Stimulated activated naive B cell treated with anti-CD40 and anti-IgM and Interleukin-4, amounts not matched to agents 10 μg/mL and 1 μg/mL and 100 μg/mL, for 72 hours (primary cell): Measurements from ENCODE around the gene ZNF142.

ENCODE experiments used
- ATAC-seq, 2 donors: fragments of 150-1000 bp; cut with Tn5 transposase; replicated peaks; 2 replicates each; pipeline ENCODE4 v1.10.0; 2021; ENCODE audit warnings: moderate library complexity in 1 of 2
- DNase-seq: peaks from one replicate; pipeline ENCODE4 v3.0.0; 2021
- H3K27ac Mint-ChIP-seq: one replicate; pipeline ENCODE4 v1.8.0; 2022; ENCODE audit warnings: mild to moderate bottlenecking, mixed read lengths
- H3K27me3 Mint-ChIP-seq, 2 donors: one replicate each; pipeline ENCODE4 v1.8.0; 2022; ENCODE audit warnings: mixed read lengths in 2 of 2
- H3K36me3 Mint-ChIP-seq, 2 donors: one replicate each; pipeline ENCODE4 v1.8.0; 2022; ENCODE audit warnings: mixed read lengths in 2 of 2, mild to moderate bottlenecking in 1 of 2
- H3K4me1 Mint-ChIP-seq, 2 donors: one replicate each; pipeline ENCODE4 v1.8.0; 2022; ENCODE audit warnings: mixed read lengths in 2 of 2, mild to moderate bottlenecking in 1 of 2
- H3K4me3 Mint-ChIP-seq, 2 donors: one replicate each; pipeline ENCODE4 v1.8.0; 2022; ENCODE audit warnings: mild to moderate bottlenecking in 2 of 2, mixed read lengths in 2 of 2, moderate library complexity in 1 of 2
- H3K9me3 Mint-ChIP-seq, 2 donors: one replicate each; pipeline ENCODE4 v1.8.0; 2022; ENCODE audit warnings: mixed read lengths in 2 of 2, mild to moderate bottlenecking in 1 of 2

The ZNF142 gene

DNA sequence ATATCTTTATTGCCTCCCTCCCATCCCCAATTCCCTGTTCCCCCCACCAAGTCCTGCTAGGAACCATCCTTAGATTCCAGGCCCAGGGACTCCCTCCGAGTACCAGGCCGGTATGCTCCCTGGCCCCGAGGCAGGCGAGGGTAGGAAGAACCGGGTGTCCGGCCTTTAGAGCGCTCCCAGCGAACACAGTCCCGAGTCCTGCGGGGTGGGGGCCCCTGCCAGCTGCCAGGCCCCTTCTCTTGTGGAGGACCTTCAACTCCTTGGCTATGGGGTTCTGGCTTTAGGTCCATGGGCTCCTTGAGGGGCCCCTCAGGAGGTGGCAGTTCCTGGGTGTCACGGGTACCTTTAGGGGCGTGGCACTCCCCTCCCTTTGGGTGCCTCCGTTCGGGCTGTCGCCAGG lies 4.5 kb upstream of the ZNF142 start:
- DNase-seq (no peak), ATAC-seq (no peak)
- Mint-ChIP-seq H3K4me1 (peaks cover 17 to 34% of the 10 kb centered on the region in 2 donors), H3K27me3 (no peaks in the 10 kb centered on the region), H3K4me3 (no peak overlapping the region), H3K9me3 (no peaks in the 10 kb centered on the region), H3K36me3 (peaks cover 40 to 62% of the 10 kb centered on the region in 2 donors), H3K27ac (no peak overlapping the region)

DNA sequence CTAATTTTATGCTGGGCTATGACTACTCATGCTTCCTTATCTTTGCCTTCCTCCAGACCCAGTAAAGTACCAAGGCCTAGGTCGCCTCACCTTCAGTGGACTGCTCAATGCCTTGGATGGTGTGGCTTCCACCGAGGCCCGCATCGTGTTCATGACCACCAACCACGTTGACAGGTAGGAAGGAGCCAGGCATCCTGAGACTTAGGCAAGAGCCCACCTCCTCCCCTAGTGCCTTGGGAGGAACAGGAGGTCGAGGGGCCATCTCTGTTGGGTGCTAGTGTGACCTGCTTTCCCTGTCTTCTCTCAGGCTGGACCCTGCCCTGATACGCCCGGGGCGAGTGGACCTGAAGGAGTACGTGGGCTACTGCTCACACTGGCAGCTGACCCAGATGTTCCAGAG lies 3.4 kb upstream of the ZNF142 start:
- Mint-ChIP-seq H3K4me1 (peaks cover 18 to 44% of the 10 kb centered on the region in 2 donors), H3K4me3 (no peak overlapping the region), H3K27ac (no peak overlapping the region), H3K27me3 (no peaks in the 10 kb centered on the region), H3K36me3 (peaks cover 41 to 63% of the 10 kb centered on the region in 2 donors), H3K9me3 (no peaks in the 10 kb centered on the region)
- DNase-seq, result no peak
- no peak for ATAC-seq

DNA sequence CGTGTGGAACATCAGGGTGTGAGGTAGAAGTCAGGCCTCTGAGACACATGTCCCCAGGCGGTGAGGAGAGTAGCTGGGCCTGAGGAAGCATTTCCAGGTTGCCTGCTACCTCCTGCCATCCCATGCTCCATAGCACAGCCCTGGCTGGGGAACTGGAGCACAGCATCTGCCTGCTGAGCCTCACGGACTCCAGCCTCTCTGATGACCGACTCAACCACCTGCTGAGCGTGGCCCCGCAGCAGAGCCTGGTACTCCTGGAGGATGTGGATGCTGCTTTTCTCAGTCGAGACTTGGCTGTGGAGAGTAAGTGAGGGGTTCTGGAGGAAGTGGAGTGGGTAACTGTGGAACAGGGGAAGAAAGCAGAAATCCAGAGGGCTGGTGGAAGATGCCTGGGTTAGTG lies 3.0 kb upstream of the ZNF142 start:
- Mint-ChIP-seq H3K9me3 (no peaks in the 10 kb centered on the region), H3K4me1 (peaks cover 20 to 48% of the 10 kb centered on the region in 2 donors), H3K36me3 (peaks cover 42 to 66% of the 10 kb centered on the region in 2 donors), H3K27ac (no peak overlapping the region), H3K27me3 (no peaks in the 10 kb centered on the region), H3K4me3 (no peak overlapping the region)
- ATAC-seq (no peak), DNase-seq (no peak)

DNA sequence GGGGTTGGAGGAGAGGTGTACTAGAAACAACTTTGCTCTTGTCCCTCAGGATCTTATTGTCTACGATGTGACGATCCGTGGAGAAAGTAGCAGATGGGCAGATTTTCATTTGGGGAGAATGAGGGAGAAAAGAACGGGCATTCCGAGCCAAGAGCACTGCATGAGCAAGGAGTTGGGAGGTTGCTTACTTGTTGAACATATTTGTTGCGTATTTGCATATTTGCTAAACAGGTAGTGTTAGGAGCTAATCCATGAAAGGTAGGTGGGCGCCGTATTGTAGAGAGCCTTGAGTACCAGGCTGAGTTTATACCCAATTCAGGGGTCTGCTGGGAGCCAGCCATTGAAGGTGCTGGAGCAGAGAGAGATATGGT lies 550 bp upstream of the ZNF142 start:
- DNase-seq (no peak), ATAC-seq (no peak)
- peak overlapping the region; percentile 93 for H3K27ac Mint-ChIP-seq
- H3K4me1 Mint-ChIP-seq, result peaks cover 23 to 54% of the 10 kb centered on the region in 2 donors
- no peaks in the 10 kb centered on the region for H3K9me3 Mint-ChIP-seq
- no peaks in the 10 kb centered on the region for H3K27me3 Mint-ChIP-seq
- peaks cover 31 to 62% of the 10 kb centered on the region in 2 donors for H3K36me3 Mint-ChIP-seq
- H3K4me3 Mint-ChIP-seq, result peak overlapping the region; percentile 91

DNA sequence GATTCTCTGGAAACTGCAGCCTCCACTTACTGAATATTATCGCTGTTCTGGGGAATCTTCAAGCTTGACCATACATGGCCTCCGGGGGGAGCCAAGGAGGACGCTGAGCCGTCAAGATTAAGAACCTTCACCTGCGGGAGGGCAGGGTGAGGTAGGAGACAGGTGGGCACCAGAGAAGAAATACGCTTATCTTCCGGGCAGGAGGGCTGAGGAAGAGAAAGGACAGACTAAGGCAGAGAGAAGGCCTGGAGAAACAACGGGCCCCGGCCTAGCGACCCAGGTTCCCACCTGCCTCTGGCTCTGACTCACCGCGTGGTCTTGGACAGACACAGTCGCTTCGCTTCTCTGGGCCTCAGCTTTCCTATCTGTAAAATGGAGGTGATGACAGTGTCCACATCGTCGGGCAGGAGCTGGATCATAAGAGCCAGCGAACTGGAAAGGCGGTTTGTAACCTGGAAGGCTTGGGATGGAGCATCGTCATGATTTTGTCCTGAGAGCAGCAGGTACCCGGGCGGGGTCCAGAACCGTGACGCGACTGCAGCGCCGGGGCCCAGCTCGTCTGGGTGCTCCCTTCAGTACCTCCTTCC lies 659 bp downstream of the ZNF142 start:
- peak; percentile 49 to 52 for ATAC-seq
- peak; percentile 42 for DNase-seq
- peak overlapping the region; percentile 93 for H3K27ac Mint-ChIP-seq
- H3K9me3 Mint-ChIP-seq, result no peaks in the 10 kb centered on the region
- H3K4me3 Mint-ChIP-seq, result peak overlapping the region; percentile 91
- H3K27me3 Mint-ChIP-seq, result no peaks in the 10 kb centered on the region
- H3K36me3 Mint-ChIP-seq, result peaks cover 26 to 52% of the 10 kb centered on the region in 2 donors
- peaks cover 23 to 54% of the 10 kb centered on the region in 2 donors for H3K4me1 Mint-ChIP-seq

- no peak for DNase-seq
- Mint-ChIP-seq H3K4me3 (no peak overlapping the region), H3K27me3 (no peaks in the 10 kb centered on the region), H3K9me3 (no peaks in the 10 kb centered on the region), H3K36me3 (peaks cover 18 to 42% of the 10 kb centered on the region in 2 donors), H3K27ac (no peak overlapping the region), H3K4me1 (peaks cover 16 to 33% of the 10 kb centered on the region in 2 donors)
- ATAC-seq, result no peak
These were observed 3.7 kb downstream of the ZNF142 start for GRCh38 chr2:218655751-218656150.

DNA sequence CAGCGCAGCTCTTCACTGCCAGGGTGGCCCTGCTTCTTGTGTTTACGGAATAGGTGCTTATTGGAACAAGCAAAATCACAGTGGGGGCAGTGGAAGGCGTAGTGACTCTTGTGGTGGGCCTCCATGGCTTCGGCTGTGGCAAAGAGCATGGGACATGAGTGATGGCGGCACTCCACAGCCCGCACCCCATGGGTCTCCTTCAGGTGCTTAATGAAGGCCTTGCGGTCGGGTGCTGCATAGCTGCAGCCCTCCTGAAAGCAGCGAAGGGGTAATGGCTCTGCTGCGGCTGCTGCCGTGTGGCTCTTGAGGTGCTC lies 10.7 kb downstream of the ZNF142 start:
- H3K27ac Mint-ChIP-seq, result peak overlapping the region; percentile 68
- ATAC-seq, result no peak
- no peak overlapping the region for H3K4me3 Mint-ChIP-seq
- H3K27me3 Mint-ChIP-seq, result no peaks in the 10 kb centered on the region
- H3K9me3 Mint-ChIP-seq, result no peaks in the 10 kb centered on the region
- no peak for DNase-seq
- H3K4me1 Mint-ChIP-seq, result peaks cover 6 to 27% of the 10 kb centered on the region in 2 donors
- peaks cover 37 to 55% of the 10 kb centered on the region in 2 donors for H3K36me3 Mint-ChIP-seq

DNA sequence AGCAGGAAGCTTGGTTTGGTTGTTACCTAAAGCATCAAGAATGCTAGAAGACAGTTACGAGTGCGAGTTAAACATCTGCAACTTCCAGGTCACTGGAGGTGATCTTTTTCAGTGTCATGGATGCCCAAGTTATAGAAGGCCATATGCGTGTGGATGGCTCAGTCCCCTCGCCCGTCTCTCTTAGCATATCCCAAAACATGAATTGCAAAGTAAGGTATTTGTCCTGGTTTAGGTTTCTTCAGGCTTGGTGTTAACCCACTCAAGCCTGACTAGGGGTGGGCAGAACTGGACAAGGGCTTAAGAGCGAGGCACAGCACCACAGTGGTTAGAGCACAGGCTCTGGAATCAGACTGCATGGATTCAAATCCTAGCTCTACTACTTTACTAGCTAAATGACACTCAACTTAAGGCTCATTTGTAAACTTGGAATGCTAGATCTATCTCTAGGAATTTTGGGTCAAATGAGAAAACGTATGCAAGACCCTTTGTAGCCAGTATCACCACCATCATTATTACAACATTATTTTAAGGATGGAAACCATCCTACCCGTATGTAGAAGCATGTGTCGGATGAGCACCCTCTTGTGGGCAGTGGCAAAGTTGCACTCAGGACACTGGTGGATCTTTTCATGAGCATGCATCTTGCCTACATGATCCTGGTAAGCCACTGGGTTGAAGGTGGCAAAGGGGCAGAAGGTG lies 11.2 kb downstream of the ZNF142 start:
- peaks cover 6 to 27% of the 10 kb centered on the region in 2 donors for H3K4me1 Mint-ChIP-seq
- peak; percentile 73 to 77 for ATAC-seq
- no peaks in the 10 kb centered on the region for H3K9me3 Mint-ChIP-seq
- no peak overlapping the region for H3K4me3 Mint-ChIP-seq
- H3K27me3 Mint-ChIP-seq, result no peaks in the 10 kb centered on the region
- peak; percentile 20 for DNase-seq
- H3K27ac Mint-ChIP-seq, result peak overlapping the region; percentile 68
- peaks cover 37 to 55% of the 10 kb centered on the region in 2 donors for H3K36me3 Mint-ChIP-seq

- DNase-seq (no peak), ATAC-seq (peak; percentile 68 to 75)
- H3K4me1 Mint-ChIP-seq, result peaks cover 7 to 27% of the 10 kb centered on the region in 2 donors
- no peaks in the 10 kb centered on the region for H3K9me3 Mint-ChIP-seq
- no peaks in the 10 kb centered on the region for H3K27me3 Mint-ChIP-seq
- H3K4me3 Mint-ChIP-seq, result no peak overlapping the region
- peak overlapping the region; percentile 62 for H3K27ac Mint-ChIP-seq
- peaks cover 39 to 52% of the 10 kb centered on the region in 2 donors for H3K36me3 Mint-ChIP-seq
These were observed 14.3 kb downstream of the ZNF142 start for GRCh38 chr2:218645126-218645525.

- Mint-ChIP-seq H3K27me3 (no peaks in the 10 kb centered on the region), H3K27ac (peak overlapping the region; percentile 77), H3K4me1 (peaks cover 7 to 27% of the 10 kb centered on the region in 2 donors), H3K9me3 (no peaks in the 10 kb centered on the region), H3K36me3 (peaks cover 39 to 55% of the 10 kb centered on the region in 2 donors), H3K4me3 (no peak overlapping the region)
- DNase-seq, result no peak
- peak; percentile 11 to 15 for ATAC-seq
These were observed 14.7 kb downstream of the ZNF142 start for GRCh38 chr2:218644721-218645120.

DNA sequence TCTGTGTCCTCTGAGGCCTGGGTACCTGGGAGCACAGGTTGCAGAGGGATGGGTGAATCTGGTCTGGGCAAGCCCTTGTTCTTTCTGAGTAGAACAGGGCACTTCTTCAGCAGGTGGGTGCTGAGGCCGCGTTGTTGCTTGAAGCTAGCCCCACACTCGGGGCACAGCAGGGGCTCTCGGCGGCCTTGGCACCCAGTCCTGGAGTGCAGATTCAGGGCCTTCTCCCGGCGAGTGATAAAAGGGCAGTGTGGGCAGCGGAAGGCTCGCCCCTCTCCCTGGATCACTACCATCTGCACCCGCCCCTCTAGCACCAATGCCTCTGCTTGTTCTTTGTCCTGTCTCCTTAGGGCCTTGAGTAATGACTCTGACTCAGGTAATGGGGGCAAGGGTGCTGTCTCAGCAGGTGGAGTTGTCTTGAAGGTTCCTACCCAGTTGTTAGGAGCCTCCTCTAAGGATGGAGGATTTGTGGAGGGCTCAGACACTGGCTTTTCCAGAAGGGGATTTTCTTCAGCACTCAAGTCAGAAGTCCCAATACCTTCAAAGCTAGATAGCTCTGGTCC lies 15.6 kb downstream of the ZNF142 start:
- Mint-ChIP-seq H3K27me3 (no peaks in the 10 kb centered on the region), H3K36me3 (peaks cover 37 to 50% of the 10 kb centered on the region in 2 donors), H3K9me3 (no peaks in the 10 kb centered on the region), H3K4me3 (no peak overlapping the region), H3K27ac (peak overlapping the region; percentile 77), H3K4me1 (peaks cover 7 to 25% of the 10 kb centered on the region in 2 donors)
- no peak for DNase-seq
- ATAC-seq, result no peak

DNA sequence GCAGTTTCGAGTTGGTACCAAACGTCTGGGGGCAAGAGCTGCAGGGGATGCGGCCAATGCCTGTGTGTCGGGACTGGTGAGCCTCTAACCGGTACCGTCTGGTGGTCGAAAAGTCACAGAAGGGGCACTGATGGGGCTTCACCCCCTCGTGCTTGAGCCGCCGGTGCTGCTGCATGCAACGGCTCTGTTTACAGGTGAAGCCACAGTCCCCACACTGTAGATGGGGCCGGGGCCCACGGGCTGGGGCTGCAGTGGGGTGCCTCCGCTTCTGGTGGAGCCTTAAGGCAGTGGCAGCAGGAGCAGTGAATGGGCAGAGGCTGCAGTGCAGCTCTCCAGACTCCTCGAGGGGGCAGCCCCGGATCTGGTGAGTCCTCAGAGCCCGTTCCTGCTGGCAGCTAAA lies 16.6 kb downstream of the ZNF142 start:
- no peak for DNase-seq
- Mint-ChIP-seq H3K36me3 (peaks cover 37 to 50% of the 10 kb centered on the region in 2 donors), H3K27me3 (no peaks in the 10 kb centered on the region), H3K4me3 (no peak overlapping the region), H3K4me1 (peaks cover 4 to 18% of the 10 kb centered on the region in 2 donors), H3K9me3 (no peaks in the 10 kb centered on the region), H3K27ac (no peak overlapping the region)
- no peak for ATAC-seq

DNA sequence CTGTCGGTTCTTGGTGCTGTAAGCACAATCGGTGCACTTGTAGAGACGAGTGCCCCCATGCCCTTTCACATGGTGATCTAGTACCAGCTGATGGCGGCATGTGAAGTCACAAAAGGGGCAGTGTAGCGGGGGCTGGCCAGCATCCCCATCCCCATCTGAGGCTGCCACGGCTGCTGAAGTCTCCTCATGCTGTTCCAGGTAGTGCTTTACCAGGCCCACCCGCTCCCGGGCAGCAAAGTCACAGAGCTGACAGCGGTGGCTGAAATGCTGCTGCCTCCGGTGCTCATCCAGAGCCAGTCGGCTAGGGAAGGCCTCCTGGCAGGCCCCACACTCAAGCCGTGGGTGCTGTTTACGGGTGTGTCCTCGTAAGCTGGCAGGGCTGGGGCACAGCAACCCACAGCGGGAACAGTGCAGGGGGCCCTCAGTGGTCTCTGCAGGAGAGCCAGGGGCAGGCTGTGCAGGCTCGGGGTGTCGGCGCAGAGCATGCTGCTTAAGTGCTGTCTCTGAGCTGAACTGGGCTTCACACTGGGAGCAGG lies 17.2 kb downstream of the ZNF142 start:
- no peak overlapping the region for H3K27ac Mint-ChIP-seq
- DNase-seq (no peak), ATAC-seq (no peak)
- H3K4me3 Mint-ChIP-seq, result no peak overlapping the region
- no peaks in the 10 kb centered on the region for H3K27me3 Mint-ChIP-seq
- H3K4me1 Mint-ChIP-seq, result peaks cover 4 to 18% of the 10 kb centered on the region in 2 donors
- peaks cover 39 to 51% of the 10 kb centered on the region in 2 donors for H3K36me3 Mint-ChIP-seq
- no peaks in the 10 kb centered on the region for H3K9me3 Mint-ChIP-seq

DNA sequence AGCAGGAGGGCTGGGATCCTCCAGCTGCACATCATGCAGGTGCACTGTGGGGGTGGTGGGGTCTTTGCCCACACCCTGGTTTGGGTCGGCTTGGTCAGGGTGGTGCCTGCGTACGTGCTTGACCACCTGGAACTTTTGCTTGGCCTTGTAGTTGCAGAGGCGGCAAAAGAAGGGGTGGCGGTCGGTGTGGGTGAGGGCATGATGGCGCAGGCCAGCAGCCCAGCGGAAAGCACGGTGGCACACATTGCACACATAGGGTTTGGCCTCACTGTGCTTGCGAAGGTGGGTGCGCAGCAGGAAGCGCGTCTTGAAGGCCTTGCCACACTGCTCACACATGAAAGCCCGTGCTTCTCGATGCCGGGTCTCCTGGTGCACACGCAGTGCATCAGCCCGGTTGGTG lies 21.1 kb downstream of the ZNF142 start:
- Mint-ChIP-seq H3K36me3 (peaks cover 34 to 65% of the 10 kb centered on the region in 2 donors), H3K4me1 (peaks cover 0 to 1% of the 10 kb centered on the region in 2 donors), H3K9me3 (no peaks in the 10 kb centered on the region), H3K27me3 (no peaks in the 10 kb centered on the region), H3K4me3 (no peak overlapping the region), H3K27ac (no peak overlapping the region)
- ATAC-seq (no peak), DNase-seq (no peak)

- ATAC-seq (no peak), DNase-seq (no peak)
- H3K27me3 Mint-ChIP-seq, result no peaks in the 10 kb centered on the region
- H3K36me3 Mint-ChIP-seq, result peaks cover 28 to 57% of the 10 kb centered on the region in 2 donors
- no peak overlapping the region for H3K4me3 Mint-ChIP-seq
- no peaks in the 10 kb centered on the region for H3K9me3 Mint-ChIP-seq
- peak overlapping the region; percentile 17 for H3K27ac Mint-ChIP-seq
- H3K4me1 Mint-ChIP-seq, result no peaks in the 10 kb centered on the region
These were observed 23.7 kb downstream of the ZNF142 start for GRCh38 chr2:218635719-218636118.
